HAP-1 (cell line): ENCODE measurements around the gene VAV2.
"Not testable (repeated sequence)": the region's sequence is repeated elsewhere in the genome, so short reads cannot be mapped to it uniquely, and the experiment has no call there.

Source experiments
- DNase-seq, 2 experiments: peaks; one replicate each; pipeline ENCODE4 v3.0.0-alpha.2; 2016 to 2020; ENCODE audit warnings: low spot score in 2 of 2
- H3K27me3 ChIP-seq: fragments of 250-450 bp; sonication (Bioruptor Pico); 2 replicates; pipeline ENCODE4 v1.5.1; 2020; ENCODE audit warnings: low read depth, mild to moderate bottlenecking, moderate library complexity
- H3K36me3 ChIP-seq: fragments of 250-450 bp; sonication (Bioruptor Pico); replicated peaks from 2 replicates; pipeline ENCODE4 v1.5.1; 2020; ENCODE audit warnings: mild to moderate bottlenecking
- H3K4me1 ChIP-seq: fragments of 250-450 bp; sonication (Bioruptor Pico); 2 replicates; pipeline ENCODE4 v1.5.1; 2020; ENCODE audit warnings: mild to moderate bottlenecking
- H3K4me3 ChIP-seq: fragments of 250-450 bp; sonication (Bioruptor Pico); 2 replicates; pipeline ENCODE4 v1.5.1; 2020; ENCODE audit warnings: mild to moderate bottlenecking, moderate library complexity
- H3K9me3 ChIP-seq: fragments of 250-450 bp; sonication (Bioruptor Pico); 2 replicates; pipeline ENCODE4 v1.5.1; 2020; ENCODE audit warnings: mild to moderate bottlenecking, moderate library complexity
- in situ Hi-C: fragments of 300-500 bp; cut with MboI; formaldehyde crosslinking; loops from 3 replicates; pipeline ENCODE4 v1.14.3; 2020; ENCODE audit warnings: low sequenced_read_pairs, inconsistent platforms, mixed read lengths

VAV2 gene

GRCh38 chr9:133997584-133997983 is 5.5 kb upstream of the VAV2 start:
- in situ Hi-C loops = no loop called here
- no peaks in the 10 kb centered on the region for H3K36me3 ChIP-seq
- peaks cover 6% of the 10 kb centered on the region for H3K4me1 ChIP-seq
- no peaks in the 10 kb centered on the region for H3K27me3 ChIP-seq
- no peak overlapping the region for H3K4me3 ChIP-seq
- H3K9me3 ChIP-seq = no peaks in the 10 kb centered on the region
- DNase-seq = no peak

GRCh38 chr9:133996531-133997520 is 4.7 kb upstream of the VAV2 start:
- H3K9me3 ChIP-seq = no peaks in the 10 kb centered on the region
- no peak overlapping the region for H3K4me3 ChIP-seq
- no peaks in the 10 kb centered on the region for H3K36me3 ChIP-seq
- DNase-seq = no peak
- in situ Hi-C loops = no loop called here
- H3K27me3 ChIP-seq = no peaks in the 10 kb centered on the region
- peaks cover 6% of the 10 kb centered on the region for H3K4me1 ChIP-seq

DNA sequence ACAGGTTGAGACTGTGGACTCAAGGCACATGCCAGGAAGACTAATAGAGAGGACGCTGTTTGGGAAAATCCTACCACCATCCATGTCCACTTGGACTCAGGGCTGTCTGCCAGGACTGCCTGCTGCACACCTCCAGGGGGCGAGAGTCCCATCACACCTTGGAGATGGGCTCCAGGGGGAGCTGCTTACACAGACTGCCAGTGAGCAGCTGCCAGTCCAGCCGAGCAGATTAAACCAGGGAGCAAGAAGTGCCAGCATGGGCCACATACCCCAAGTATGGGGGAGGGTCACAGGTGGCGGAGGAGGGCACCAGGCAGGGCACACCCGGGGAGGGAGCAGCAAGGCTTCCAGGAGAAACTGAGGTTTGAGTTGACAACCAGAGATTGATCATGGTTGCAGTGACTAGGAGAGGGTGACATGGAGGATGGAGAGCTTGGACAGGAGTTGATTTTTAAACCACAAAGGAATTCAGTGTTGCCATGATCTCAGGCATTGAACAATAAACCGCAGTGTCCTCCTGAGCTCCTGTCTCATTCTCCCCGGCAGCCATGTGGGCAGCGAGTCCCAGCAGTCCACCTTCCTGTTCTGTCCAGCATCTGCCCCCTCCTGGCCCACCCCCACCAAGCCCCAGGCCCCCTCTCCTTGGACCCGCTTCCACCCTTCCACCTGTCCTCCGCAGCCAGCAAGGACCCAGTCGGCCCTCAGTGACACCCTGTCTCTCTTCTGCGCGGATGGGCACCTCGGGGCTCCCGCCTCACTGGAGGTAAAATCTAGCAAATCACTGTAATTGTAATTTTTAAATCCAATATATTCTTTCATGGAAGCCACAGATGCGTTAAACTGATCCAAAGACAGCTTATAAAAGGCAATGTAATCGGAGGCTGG is 3.1 kb upstream of the VAV2 start:
- in situ Hi-C loops = no loop called here
- Histone ChIP-seq H3K4me3 (no peak overlapping the region), H3K36me3 (no peaks in the 10 kb centered on the region), H3K27me3 (no peaks in the 10 kb centered on the region), H3K4me1 (peaks cover 6% of the 10 kb centered on the region), H3K9me3 (no peaks in the 10 kb centered on the region)
- peak in 1 of 2 experiments; percentile 38 for DNase-seq

DNA sequence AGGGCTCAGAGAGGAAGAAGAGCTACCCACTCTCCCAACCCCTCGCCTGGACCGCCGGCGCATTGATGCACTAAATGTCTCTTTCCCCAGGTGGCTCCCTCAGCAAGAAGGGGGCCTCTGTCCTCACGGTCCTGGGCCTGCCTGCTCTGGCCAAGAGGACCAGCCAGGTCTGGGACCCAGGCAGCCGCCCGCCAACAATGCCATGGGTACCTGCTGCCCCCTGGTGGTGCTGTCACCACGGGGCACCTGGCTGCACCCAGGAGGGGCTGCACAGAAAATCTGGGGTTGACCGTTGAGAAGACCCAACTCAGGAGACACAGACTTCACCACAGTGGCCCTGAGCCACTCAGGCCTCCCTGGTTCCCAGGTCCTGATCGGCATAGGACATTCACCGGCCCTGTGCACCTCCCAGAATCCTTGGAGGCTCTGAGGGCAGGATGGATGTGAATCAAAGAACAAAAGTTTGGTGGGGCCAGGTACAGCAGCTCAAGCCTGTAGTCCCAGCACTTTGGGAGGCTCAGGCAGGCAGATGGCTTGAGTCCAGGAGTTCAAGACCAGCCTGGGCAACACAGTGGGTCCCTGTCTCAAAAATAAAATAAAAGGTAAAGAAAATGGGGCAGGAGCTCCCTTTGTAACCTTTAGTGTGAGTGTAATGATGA is 2.4 kb upstream of the VAV2 start:
- Histone ChIP-seq H3K36me3 (no peaks in the 10 kb centered on the region), H3K4me1 (peaks cover 6% of the 10 kb centered on the region), H3K4me3 (no peak overlapping the region), H3K27me3 (no peaks in the 10 kb centered on the region), H3K9me3 (no peaks in the 10 kb centered on the region)
- in situ Hi-C loops = loop anchor here (5.0 kb wide), 1 partner anchor 202 kb away; no protein-coding TSS in a partner anchor
- DNase-seq = peak; percentile 36 to 91

DNA sequence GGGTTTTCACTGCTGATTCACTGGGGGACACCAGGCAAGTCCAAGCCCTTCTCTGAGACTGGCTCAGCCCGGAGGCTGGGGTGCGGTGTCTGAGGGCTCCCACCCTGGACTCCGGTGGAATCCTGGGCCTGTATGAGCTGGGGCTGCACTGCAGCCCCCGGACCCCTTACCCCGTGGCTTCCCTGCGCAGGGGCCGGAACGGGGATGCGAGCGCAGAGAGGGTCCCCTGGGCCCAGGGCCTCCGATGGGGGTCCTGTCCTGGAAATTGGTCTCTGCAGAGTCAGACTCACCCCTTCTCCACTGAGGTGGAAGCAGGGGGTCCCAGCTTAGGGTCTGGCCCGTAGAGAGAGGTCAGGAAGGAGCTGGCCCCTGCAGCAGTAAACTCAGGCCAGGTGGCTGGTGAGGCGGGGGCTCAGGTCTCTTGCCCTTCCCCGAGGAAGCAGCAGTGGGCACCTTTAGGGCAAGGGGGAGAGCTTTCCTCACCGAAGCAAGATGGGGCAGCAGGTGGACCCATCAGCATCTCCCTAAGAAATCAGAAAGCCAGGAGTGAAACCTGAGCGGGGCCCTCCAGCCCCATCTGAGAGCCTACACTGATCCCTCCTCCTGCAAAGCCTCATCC is 1.6 kb upstream of the VAV2 start:
- Histone ChIP-seq H3K4me3 (peak overlapping the region; percentile 79), H3K27me3 (no peaks in the 10 kb centered on the region), H3K36me3 (no peaks in the 10 kb centered on the region), H3K4me1 (peaks cover 6% of the 10 kb centered on the region), H3K9me3 (no peaks in the 10 kb centered on the region)
- DNase-seq = no peak
- in situ Hi-C loops = loop anchor here (5.0 kb wide), 1 partner anchor 201 kb away; no protein-coding TSS in a partner anchor

DNA sequence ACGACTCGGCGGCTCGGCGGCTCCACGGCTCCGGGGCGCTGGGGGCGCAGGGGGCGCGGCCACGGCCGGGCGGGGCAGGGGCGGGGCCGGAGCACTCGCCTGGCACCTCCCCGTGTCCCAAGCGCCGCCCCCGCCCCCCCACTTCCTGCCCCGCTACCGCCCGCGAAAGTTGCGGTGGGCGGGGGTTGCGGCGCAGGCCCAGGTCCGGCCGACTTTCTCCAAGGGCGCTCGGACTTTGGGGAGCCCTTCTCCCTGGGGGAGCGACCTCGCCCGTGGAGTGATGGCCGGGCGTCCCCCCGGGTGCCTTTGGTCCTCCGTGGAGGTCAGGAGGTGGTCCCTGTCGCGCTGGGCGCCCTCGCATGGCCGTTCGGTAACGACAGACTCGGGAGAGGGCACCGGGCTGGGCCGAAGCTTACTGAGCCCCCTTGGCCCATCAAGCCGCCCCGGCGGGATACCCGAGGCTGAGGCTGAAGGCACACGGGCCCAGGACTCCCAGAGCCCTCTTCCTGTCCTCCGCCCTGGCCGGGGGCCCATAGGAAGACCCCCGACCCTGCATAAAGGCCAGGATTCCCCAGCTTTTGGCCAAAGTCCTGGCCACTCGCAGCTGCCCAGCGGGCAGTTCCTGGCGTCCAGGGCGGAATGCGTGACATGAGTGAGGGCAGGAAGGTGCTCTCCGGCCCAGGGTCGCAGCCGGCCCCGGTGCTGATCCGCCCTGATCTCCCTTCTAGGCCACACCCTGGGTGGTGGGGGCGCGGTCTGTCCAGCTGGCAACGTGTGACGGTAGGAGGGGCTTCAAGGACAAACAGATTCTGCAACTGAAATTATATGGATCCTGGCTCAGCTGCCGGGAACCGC is 883 bp upstream of the VAV2 start:
- H3K4me1 ChIP-seq = peaks cover 6% of the 10 kb centered on the region

DNA sequence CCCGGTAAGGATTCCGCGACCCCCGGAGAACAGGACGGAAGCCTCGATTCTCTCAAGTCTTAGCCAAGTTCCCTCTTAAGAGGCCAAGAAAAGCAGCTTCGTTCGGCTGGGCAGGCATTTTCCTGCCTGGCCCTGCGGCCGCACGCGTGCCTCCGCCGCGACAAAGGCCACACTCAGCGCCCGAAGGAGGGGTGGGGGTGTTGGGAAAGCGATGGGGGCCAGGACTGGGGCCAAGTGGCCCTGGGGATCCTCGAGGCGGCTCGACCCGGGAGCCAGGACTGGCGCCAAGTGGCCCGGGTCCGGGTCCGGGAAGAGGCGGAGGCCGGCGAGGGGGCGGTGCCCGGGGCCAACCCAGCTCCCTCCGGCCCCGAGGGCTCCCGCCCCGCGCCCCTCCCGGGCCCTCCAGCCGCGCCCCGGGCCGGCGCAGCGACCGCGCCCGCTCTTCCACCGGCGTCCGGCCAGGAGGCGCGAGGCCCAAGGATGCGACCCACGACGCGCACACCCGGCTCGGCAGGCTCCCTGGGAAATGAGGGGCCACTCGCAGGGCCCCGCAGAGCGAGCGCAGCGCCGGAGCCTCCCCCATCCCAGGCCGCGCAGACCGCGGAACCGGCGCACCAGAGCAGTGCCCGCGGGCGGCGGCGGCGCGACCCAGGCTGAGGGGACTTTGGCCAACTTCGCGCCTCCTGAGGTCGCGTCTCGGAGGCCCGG is 756 bp downstream of the VAV2 start:
- peak in 1 of 2 experiments; percentile 37 for DNase-seq
- Histone ChIP-seq H3K27me3 (no peaks in the 10 kb centered on the region), H3K4me1 (peaks cover 6% of the 10 kb centered on the region), H3K4me3 (peak overlapping the region; percentile 79), H3K9me3 (no peaks in the 10 kb centered on the region), H3K36me3 (no peaks in the 10 kb centered on the region)
- in situ Hi-C loops = loop anchor here (5.0 kb wide), 1 partner anchor 199 kb away; no protein-coding TSS in a partner anchor

More for the DNA sequence above, 883 bp upstream of the VAV2 start:
- H3K9me3 ChIP-seq = no peaks in the 10 kb centered on the region
- peak overlapping the region; percentile 79 for H3K4me3 ChIP-seq
- no peaks in the 10 kb centered on the region for H3K27me3 ChIP-seq
- in situ Hi-C loops = loop anchor here (5.0 kb wide), 1 partner anchor 201 kb away; no protein-coding TSS in a partner anchor
- DNase-seq = peak; percentile 86 to 93
- H3K36me3 ChIP-seq = no peaks in the 10 kb centered on the region

DNA sequence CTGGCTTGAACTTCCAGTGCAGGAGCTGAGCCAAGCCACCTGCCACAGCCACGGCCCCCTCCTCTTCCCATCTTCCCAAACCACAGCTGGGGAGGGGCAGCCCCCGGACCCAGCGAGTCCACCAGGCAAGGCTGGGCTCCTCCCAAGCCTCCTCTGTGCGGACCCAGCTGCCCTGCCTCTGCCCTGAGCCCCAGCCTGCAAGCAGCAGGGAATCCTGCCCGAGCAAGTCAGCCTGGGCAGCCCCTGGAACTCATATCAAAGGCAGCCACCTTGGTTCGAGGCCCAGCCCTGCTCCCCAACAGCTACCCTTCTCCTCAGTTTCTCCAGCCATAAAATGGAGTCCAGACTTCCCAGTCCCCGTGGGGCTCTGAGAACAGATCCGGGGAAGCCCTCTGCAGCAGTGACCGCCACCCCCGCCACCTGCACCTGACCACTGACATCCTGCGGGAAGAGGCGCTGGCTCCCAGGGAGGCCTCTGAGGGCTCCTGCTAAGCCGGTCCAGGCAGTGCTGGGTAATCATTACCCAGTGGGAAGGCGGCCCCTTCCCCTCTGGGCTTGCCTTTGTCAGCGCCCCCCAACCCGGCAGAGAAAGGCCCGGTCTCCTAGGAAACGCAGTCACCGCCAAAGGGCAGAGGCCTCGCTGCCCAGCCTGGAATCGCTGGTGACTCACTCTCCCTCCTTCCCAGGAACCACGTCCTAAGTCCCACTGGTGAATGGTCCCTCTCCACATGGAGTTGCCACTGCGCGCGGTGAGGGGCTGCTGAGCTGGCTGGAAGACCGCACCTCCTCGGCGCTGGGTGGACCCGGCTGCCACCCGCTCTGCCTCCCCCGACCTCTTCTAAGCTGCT is 1.5 kb downstream of the VAV2 start:
- in situ Hi-C loops = loop anchor here (5.0 kb wide), 1 partner anchor 198 kb away; no protein-coding TSS in a partner anchor
- Histone ChIP-seq H3K4me3 (peak overlapping the region; percentile 79), H3K9me3 (no peaks in the 10 kb centered on the region), H3K27me3 (no peaks in the 10 kb centered on the region), H3K36me3 (no peaks in the 10 kb centered on the region), H3K4me1 (peaks cover 6% of the 10 kb centered on the region)
- DNase-seq = peak in 1 of 2 experiments; percentile 58

DNA sequence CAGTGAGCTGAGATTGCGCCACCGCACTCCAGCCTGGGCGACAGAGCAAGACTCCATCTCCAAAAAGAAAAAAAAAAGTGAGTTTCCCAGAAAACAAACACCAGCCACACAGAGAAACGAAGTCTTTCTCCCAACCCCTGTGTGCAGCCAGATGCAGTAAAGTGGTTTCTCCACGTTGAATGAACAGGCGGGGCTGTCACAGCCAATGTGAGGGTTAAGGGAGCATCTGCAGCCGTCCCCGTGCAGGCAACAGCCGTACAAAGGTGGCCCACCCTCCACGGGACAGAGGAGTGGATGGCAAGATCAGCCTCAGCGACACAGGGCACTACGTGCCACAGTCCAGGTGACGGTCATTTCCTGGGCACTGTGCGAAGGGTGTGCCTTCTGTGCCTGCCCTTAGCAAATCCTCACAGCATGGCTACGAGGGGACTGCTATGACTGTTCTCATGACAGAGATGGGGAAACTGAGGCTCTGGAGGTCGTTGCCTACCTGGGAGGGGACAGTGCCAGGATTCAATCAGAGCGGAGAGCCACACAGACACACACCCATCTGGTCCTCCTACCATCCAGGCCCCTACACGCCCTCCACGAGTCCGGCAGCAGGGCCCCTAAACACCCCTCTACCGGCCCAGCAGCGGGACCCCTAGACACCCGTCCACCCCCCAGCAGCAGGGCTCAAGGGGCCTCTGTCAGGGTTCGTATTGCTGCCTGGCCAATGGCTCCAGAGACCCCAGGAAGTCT is 2.3 kb downstream of the VAV2 start:
- in situ Hi-C loops = loop anchor here (5.0 kb wide), 1 partner anchor 197 kb away; no protein-coding TSS in a partner anchor
- peaks cover 6% of the 10 kb centered on the region for H3K4me1 ChIP-seq

DNA sequence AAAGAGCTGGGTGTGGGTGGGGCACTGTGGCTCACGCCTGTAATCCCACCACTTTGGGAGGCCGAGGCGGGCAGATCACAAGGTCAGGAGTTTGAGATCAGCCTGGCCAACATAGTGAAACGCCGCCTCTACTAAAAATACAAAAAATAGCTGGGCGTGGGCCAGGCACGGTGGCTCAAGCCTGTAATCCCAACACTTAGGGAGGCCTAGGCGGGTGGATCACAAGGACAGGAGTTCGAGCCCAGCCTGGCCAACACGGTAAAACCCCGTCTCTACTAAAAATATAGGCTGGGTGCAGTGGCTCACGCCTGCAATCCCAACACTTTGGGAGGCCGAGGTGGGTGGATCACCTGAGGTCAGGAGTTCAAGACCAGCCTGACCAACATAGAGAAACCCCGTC is 3.4 kb downstream of the VAV2 start:
- H3K9me3 ChIP-seq, H3K27me3 ChIP-seq, H3K4me1 ChIP-seq, DNase-seq, H3K4me3 ChIP-seq, in situ Hi-C loops, H3K36me3 ChIP-seq: not testable (repeated sequence)

More for the DNA sequence above, 2.3 kb downstream of the VAV2 start:
- Histone ChIP-seq H3K4me3 (peak overlapping the region; percentile 79), H3K27me3 (no peaks in the 10 kb centered on the region), H3K36me3 (no peaks in the 10 kb centered on the region), H3K9me3 (no peaks in the 10 kb centered on the region)
- no peak for DNase-seq
